Loucy (cell line): ENCODE measurements around the gene PKD1.
"Not testable (repeated sequence)": the region's sequence is repeated elsewhere in the genome, so short reads cannot be mapped to it uniquely, and the experiment has no call there.

Experiments
- CTCF ChIP-seq: fragments of 200-600 bp; sonication (generic); conservative IDR thresholded peaks from 2 replicates; pipeline ENCODE4 v1.5.1; 2014; ENCODE audit warnings: mild to moderate bottlenecking, antibody characterized with exemption, low read length
- EZH2phosphoT487 ChIP-seq: fragments of 200-600 bp; IDR thresholded peaks from 2 replicates; pipeline ENCODE4 v1.6.1; 2018; ENCODE audit warnings: antibody characterized with exemption, mild to moderate bottlenecking, moderate library complexity, borderline replicate concordance

- TF ChIP-seq CTCF, EZH2phosphoT487: not testable (repeated sequence)
These were observed 627 bp downstream of the PKD1 start for GRCh38 chr16:2135071-2135470.
